HepG2 (cell line): ENCODE measurements around the gene TFB1M. TPM values are rescaled to one million over a fixed set of nuclear protein-coding genes. Genes with fewer than 3 reads are reported as not detected.

Experiments
- ATAC-seq: fragments of 200-7000 bp; cut with Tn5 transposase; 3 replicates; pipeline ENCODE4 v1.9.1; 2020; ENCODE audit warnings: mild to moderate bottlenecking, moderate library complexity
- BruUV-seq: library from RNA; stranded (reverse); fragments of 400-500 nt; replicated peaks from 2 replicates; lab custom pipeline; 2021; lab: Mats Ljungman, UMichigan
- CTCF ChIA-PET: fragments of 300-600 bp; formaldehyde crosslinking; extraction: SDS; loops from one replicate; lab custom pipeline; 2021; ENCODE audit warnings: low total read pairs, inconsistent platforms, low intra/inter-chr PET ratio; lab: Yijun Ruan, JAX
- POLR2A ChIA-PET: fragments of 350-600 bp; sonication (Branson Sonifier 250); formaldehyde crosslinking; loops from one replicate; lab custom pipeline; 2020; ENCODE audit warnings: antibody characterized with exemption, inconsistent platforms; lab: Yijun Ruan, JAX
- DNase-seq: peaks from one replicate; pipeline ENCODE4 v3.0.0-alpha.2; 2015; ENCODE audit warnings: low spot score
- FAIRE-seq: peaks from 3 replicates; lab custom pipeline; 2011; peaks lifted over from hg19 to GRCh38; lab: Jason Lieb, UNC
- H2AFZ ChIP-seq: one replicate; pipeline ENCODE4 v1.6.1; 2011; ENCODE audit warnings: low read length, inconsistent platforms
- H3K27ac ChIP-seq: fragments of 300-600 bp; 3 replicates; pipeline ENCODE4 v1.8.0; 2011; ENCODE audit warnings: mixed run types, mild to moderate bottlenecking, mixed read lengths, low read length, inconsistent platforms; ENCODE audit not compliant: insufficient read depth; ENCODE audit errors: extremely low read length
- H3K27me3 ChIP-seq, 2 experiments: fragments of 200-600 bp in 1 of 2; 2 replicates in 1 of 2; 3 replicates in 1 of 2; pipeline versions ENCODE4 v1.6.0 to v1.8.0; 2011; ENCODE audit warnings: low read length in 2 of 2, mild to moderate bottlenecking in 2 of 2, moderate library complexity in 2 of 2, inconsistent platforms in 1 of 2; ENCODE audit not compliant: insufficient read depth in 2 of 2, control insufficient read depth in 1 of 2
- H3K36me3 ChIP-seq, 2 experiments: fragments of 200-600 bp in 1 of 2; replicated peaks in 1 of 2; 2 replicates in 1 of 2; 3 replicates in 1 of 2; pipeline versions ENCODE4 v1.5.1 to v1.8.0; 2011; ENCODE audit warnings: low read length in 2 of 2, inconsistent platforms in 1 of 2; ENCODE audit not compliant: insufficient read depth in 2 of 2, control insufficient read depth in 1 of 2
- H3K4me1 ChIP-seq: 2 replicates; pipeline ENCODE4 v1.5.1; 2012; ENCODE audit warnings: low read length, inconsistent platforms; ENCODE audit not compliant: insufficient read depth
- H3K4me2 ChIP-seq: 2 replicates; pipeline ENCODE4 v1.6.0; 2011; ENCODE audit warnings: low read depth, low read length, inconsistent platforms
- H3K4me3 ChIP-seq, 3 experiments: fragments of 200-600 bp in 1 of 3; sonication (generic), shearing (Covaris generic) in 1 of 3; replicated peaks in 1 of 3; 2 replicates each; pipeline ENCODE4 v1.5.1; 2011 to 2016; ENCODE audit warnings: low read length in 3 of 3, inconsistent platforms in 2 of 3, low read depth in 2 of 3, mild to moderate bottlenecking in 2 of 3, control low read depth in 1 of 3, mixed read lengths in 1 of 3; ENCODE audit not compliant: insufficient read depth in 1 of 3
- H3K79me2 ChIP-seq: one replicate; pipeline ENCODE4 v1.6.1; 2011; ENCODE audit warnings: low read length, inconsistent platforms; ENCODE audit not compliant: insufficient read depth
- H3K9ac ChIP-seq: 2 replicates; pipeline ENCODE4 v1.6.0; 2011; ENCODE audit warnings: mild to moderate bottlenecking, low read depth, low read length, inconsistent platforms; ENCODE audit not compliant: insufficient read depth
- H3K9me3 ChIP-seq: 2 replicates; pipeline ENCODE4 v1.5.1; 2012; ENCODE audit warnings: mild to moderate bottlenecking, low read length
- H4K20me1 ChIP-seq: 2 replicates; pipeline ENCODE4 v1.6.0; 2011; ENCODE audit warnings: inconsistent platforms, mild to moderate bottlenecking, low read length, moderate library complexity; ENCODE audit not compliant: insufficient read depth
- FLYWCH1 ChIP-seq: sonication (generic); formaldehyde crosslinking; IDR thresholded peaks from 2 replicates; pipeline ENCODE4 v1.8.1; 2023; ENCODE audit warnings: mild to moderate bottlenecking, missing genetic modification reagents
- GLI4 ChIP-seq: sonication (generic); formaldehyde crosslinking; IDR thresholded peaks from 2 replicates; pipeline ENCODE4 v1.5.1; 2020; ENCODE audit warnings: missing genetic modification reagents, mild to moderate bottlenecking, moderate library complexity, borderline replicate concordance
- POLR2A ChIP-seq, 2 experiments: IDR thresholded peaks; 2 replicates each; pipeline ENCODE4 v1.6.1; 2011; ENCODE audit warnings: low read depth in 2 of 2, low read length in 2 of 2, mild to moderate bottlenecking in 1 of 2, moderate library complexity in 1 of 2; ENCODE audit not compliant: insufficient read depth in 1 of 2
- SAFB2 ChIP-seq: sonication (generic); formaldehyde crosslinking; IDR thresholded peaks from 2 replicates; pipeline ENCODE4 v1.5.1; 2020; ENCODE audit warnings: missing genetic modification reagents, low read depth, mild to moderate bottlenecking, borderline replicate concordance
- SP4 ChIP-seq: sonication (generic); formaldehyde crosslinking; IDR thresholded peaks from 2 replicates; pipeline ENCODE4 v1.8.1; 2023; ENCODE audit warnings: mild to moderate bottlenecking, missing genetic modification reagents
- ZNF546 ChIP-seq: sonication (generic); formaldehyde crosslinking; conservative IDR thresholded peaks from 2 replicates; pipeline ENCODE4 v1.8.1; 2023; ENCODE audit warnings: mild to moderate bottlenecking, missing genetic modification reagents
- ZNF589 ChIP-seq: sonication (generic); formaldehyde crosslinking; conservative IDR thresholded peaks from 2 replicates; pipeline ENCODE4 v1.8.0; 2022; ENCODE audit warnings: mild to moderate bottlenecking, moderate library complexity, missing genetic modification reagents
- ZNF772 ChIP-seq: sonication (generic); formaldehyde crosslinking; IDR thresholded peaks from 2 replicates; pipeline ENCODE4 v1.5.0; 2020; ENCODE audit warnings: mild to moderate bottlenecking, missing genetic modification reagents
- ZNF775 ChIP-seq: sonication (generic); formaldehyde crosslinking; IDR thresholded peaks from 2 replicates; pipeline ENCODE4 v1.4.0; 2020; ENCODE audit warnings: missing genetic modification reagents, mild to moderate bottlenecking, moderate library complexity, borderline replicate concordance
- ZNF883 ChIP-seq: sonication (generic); formaldehyde crosslinking; IDR thresholded peaks from 2 replicates; pipeline ENCODE4 v1.5.1; 2020; ENCODE audit warnings: mild to moderate bottlenecking, missing genetic modification reagents; ENCODE audit errors: not compliant biosample characterization
- WGBS: methylation state at CpG from one replicate; pipeline ENCODE4 v1.1.6; 2017; ENCODE audit warnings: low lambda C conversion rate; 5-methylcytosine and 5-hydroxymethylcytosine counted together
- in situ Hi-C: cut with HindIII; loops from 2 replicates; pipeline ENCODE4 v1.10.0; 2017; ENCODE audit warnings: low pct_unique_long_range_greater_than_20kb; ENCODE audit not compliant: extremely low pct_ligation_motif_present
- intact Hi-C: fragments of 100-400 bp; cut with micrococcal nuclease; formaldehyde crosslinking; loops from one replicate; pipeline ENCODE4 v1.10.0; 2022; ENCODE audit not compliant: unreplicated experiment
- polyA plus RNA-seq, 8 experiments: library from polyadenylated mRNA; depleted of rRNA in 3 of 8; stranded (reverse) in 7 of 8; unstranded in 1 of 8; fragments of >200 nt; fragmentation: Illumina TruSeq in 4 of 8; extraction: Trizol in 4 of 8; gene quantifications; 2 replicates each; pipeline versions ENCODE4 v1.2.1 to v1.2.3, GENCODE V29; 2011 to 2016; ENCODE audit warnings: low read depth in 4 of 8, missing spikeins in 1 of 8, mixed read lengths in 1 of 8; ENCODE audit not compliant: insufficient read depth in 1 of 8
- total RNA-seq, 5 experiments: library from RNA; depleted of rRNA; stranded (reverse); fragments of >200 nt; fragmentation: Illumina TruSeq; extraction: Trizol; gene quantifications; 2 replicates each; pipeline ENCODE4 v1.2.3, GENCODE V29; 2016; ENCODE audit warnings: low read depth in 1 of 5
- TF ChIP-seq, protein P1 (sequence below): IDR thresholded peaks from 2 replicates; pipeline ENCODE4 v1.6.1; 2016; ENCODE audit warnings: low read depth, borderline replicate concordance
- TF ChIP-seq, protein P2 (sequence below): sonication (generic); formaldehyde crosslinking; IDR thresholded peaks from 2 replicates; pipeline ENCODE4 v1.8.1; 2023; ENCODE audit warnings: mild to moderate bottlenecking, missing genetic modification reagents, borderline replicate concordance
- TF ChIP-seq, protein P3 (sequence below): sonication (generic); formaldehyde crosslinking; IDR thresholded peaks from 2 replicates; pipeline ENCODE4 v1.9.0; 2021; ENCODE audit warnings: mild to moderate bottlenecking, missing genetic modification reagents

TFB1M gene
- total and polyA plus RNA-seq, 2 of the 13 experiments (the other 11 are each of a cell fraction or from before 2014, with no cell fraction given): 91.4 to 122 TPM

DNA sequence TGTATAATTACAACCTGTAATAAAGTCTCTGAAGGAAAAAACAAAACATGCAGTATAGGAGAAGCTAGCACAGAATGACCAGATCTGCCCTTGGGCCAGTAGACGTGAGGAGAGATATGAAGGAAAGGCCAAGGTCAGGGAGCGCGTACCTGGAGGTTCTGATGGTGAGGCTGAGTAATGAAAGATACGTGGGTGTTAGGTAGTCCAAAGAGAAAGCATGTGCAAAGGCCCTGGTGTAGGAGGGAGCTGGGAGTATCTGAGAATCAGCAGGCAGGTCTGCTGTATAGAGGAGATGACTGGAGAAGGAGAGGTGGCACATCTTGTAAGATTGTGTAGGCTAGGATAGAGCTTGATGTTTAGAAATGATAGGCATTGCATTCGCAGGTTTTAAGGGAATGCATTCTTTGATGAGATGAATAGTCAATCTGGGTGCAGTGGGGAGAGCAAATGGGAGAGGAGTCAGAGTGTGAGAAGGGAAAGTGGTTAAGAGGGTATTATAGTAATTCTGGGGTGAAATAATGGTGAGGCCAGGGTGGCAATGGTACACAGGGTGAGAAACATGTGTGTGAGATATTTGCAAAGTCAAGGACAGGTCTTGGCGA is 15.9 kb upstream of the TFB1M start (continued):
- TF ChIP-seq ZNF546 (CRISPR knock-in tag): no peak
- TF ChIP-seq, protein P1, sequence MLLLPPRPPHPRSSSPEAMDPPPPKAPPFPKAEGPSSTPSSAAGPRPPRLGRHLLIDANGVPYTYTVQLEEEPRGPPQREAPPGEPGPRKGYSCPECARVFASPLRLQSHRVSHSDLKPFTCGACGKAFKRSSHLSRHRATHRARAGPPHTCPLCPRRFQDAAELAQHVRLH (CRISPR knock-in tag): peak; percentile 6; the same call in 1 of the 2 replicates
- TF ChIP-seq SAFB2 (CRISPR knock-in tag): no peak
- TF ChIP-seq, protein P2, sequence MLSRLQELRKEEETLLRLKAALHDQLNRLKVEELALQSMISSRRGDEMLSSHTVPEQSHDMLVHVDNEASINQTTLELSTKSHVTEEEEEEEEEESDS (CRISPR knock-in tag): no peak
- TF ChIP-seq ZNF883: no peak
- TF ChIP-seq, all 625 proteins: peak for 41

DNA sequence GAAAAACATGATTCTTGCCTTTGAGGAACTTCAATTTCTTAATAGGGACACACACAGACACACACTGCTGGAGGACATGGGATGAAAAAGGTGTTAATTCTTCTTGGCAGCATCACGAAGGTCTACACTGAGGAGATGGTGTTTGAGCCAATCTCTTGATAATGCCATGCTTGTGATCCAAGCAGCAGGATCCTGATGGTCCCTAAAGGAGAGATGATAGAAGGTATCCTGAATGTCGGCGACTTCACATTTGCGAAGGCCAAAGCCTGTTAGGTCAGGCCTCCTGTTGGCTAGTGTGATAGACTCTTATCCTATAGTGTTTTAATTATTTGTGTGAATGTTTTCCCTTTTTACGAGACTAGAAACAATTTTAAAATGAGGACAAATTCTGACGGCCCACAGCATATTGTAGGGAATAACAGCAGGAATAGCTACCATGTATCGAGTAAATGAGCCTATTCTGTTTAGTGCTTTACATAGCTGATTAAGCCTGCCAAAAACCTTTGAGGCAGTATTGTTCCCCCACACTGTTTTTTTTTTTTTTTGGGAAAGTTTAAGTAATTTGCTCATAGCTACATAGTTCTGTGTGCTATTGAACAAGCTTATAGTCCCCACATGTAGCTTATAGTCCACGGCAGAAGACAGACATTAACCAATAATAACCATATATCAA is 15.3 kb upstream of the TFB1M start:
- BruUV-seq: TSS peak; percentile 97
- Histone ChIP-seq H3K27ac (peak overlapping the region; percentile 100), H3K9me3 (no peaks in the 10 kb centered on the region), H3K36me3 (0 out of 5 replicates have a peak, but pooled peaks cover 0 to 2% of the 10 kb centered on the region in 2 experiments), H3K4me2 (peak overlapping the region; percentile 60), H3K4me1 (peaks cover 73% of the 10 kb centered on the region), H4K20me1 (no peaks in the 10 kb centered on the region), H3K4me3 (peak overlapping the region in 1 of 3 experiments; percentile 18; a peak in 1 of 6 replicates), H3K9ac (peak overlapping the region; percentile 100), H3K27me3 (no peaks in the 10 kb centered on the region; a peak in 1 of 5 replicates), H2AFZ (no peak overlapping the region), H3K79me2 (peaks cover 34% of the 10 kb centered on the region)
- ChIA-PET POLR2A (interaction anchor here (0.8 to 7.7 kb wide), 31 partner anchors 9 to 251 kb away, joined by 3 to 155 read pairs (median 5); partner anchors contain the start of gene TFB1M), CTCF (interaction anchor here (3.3 kb wide), 1 partner anchor 201 kb away, joined by 43 read pairs; no protein-coding TSS in a partner anchor)
- 72% methylated on average over 8 of the region's 8 CpGs for WGBS
- in situ Hi-C loops: loop anchor here (5.0 to 10.0 kb wide), 5 partner anchors 73 to 435 kb away; no protein-coding TSS in a partner anchor
- intact Hi-C loops: no loop called here
- peak; percentile 1; the same call in 2 of the 3 replicates for ATAC-seq
- no peak for DNase-seq
- no peak for FAIRE-seq
- TF ChIP-seq ZNF775 (CRISPR knock-in tag) (0 out of 2 replicates have a peak, but pooled peaks have one; percentile 35), ZNF589 (0 out of 2 replicates have a peak, but pooled peaks have one; percentile 5), ZNF772 (CRISPR knock-in tag) (0 out of 2 replicates have a peak, but pooled peaks have one; percentile 50), FLYWCH1 (no peak), SP4 (0 out of 2 replicates have a peak, but pooled peaks have one; percentile 10), POLR2A (IDR thresholded peaks at IDR 0.05; ENCODE audit: insufficient read depth in 1 of 2, low read depth in 2 of 2, low read length in 2 of 2) (peak in 1 of 2 experiments; percentile 55; a peak in 3 of 4 replicates), GLI4 (CRISPR knock-in tag) (0 out of 2 replicates have a peak, but pooled peaks have one; percentile 46)
- TF ChIP-seq, protein P3, sequence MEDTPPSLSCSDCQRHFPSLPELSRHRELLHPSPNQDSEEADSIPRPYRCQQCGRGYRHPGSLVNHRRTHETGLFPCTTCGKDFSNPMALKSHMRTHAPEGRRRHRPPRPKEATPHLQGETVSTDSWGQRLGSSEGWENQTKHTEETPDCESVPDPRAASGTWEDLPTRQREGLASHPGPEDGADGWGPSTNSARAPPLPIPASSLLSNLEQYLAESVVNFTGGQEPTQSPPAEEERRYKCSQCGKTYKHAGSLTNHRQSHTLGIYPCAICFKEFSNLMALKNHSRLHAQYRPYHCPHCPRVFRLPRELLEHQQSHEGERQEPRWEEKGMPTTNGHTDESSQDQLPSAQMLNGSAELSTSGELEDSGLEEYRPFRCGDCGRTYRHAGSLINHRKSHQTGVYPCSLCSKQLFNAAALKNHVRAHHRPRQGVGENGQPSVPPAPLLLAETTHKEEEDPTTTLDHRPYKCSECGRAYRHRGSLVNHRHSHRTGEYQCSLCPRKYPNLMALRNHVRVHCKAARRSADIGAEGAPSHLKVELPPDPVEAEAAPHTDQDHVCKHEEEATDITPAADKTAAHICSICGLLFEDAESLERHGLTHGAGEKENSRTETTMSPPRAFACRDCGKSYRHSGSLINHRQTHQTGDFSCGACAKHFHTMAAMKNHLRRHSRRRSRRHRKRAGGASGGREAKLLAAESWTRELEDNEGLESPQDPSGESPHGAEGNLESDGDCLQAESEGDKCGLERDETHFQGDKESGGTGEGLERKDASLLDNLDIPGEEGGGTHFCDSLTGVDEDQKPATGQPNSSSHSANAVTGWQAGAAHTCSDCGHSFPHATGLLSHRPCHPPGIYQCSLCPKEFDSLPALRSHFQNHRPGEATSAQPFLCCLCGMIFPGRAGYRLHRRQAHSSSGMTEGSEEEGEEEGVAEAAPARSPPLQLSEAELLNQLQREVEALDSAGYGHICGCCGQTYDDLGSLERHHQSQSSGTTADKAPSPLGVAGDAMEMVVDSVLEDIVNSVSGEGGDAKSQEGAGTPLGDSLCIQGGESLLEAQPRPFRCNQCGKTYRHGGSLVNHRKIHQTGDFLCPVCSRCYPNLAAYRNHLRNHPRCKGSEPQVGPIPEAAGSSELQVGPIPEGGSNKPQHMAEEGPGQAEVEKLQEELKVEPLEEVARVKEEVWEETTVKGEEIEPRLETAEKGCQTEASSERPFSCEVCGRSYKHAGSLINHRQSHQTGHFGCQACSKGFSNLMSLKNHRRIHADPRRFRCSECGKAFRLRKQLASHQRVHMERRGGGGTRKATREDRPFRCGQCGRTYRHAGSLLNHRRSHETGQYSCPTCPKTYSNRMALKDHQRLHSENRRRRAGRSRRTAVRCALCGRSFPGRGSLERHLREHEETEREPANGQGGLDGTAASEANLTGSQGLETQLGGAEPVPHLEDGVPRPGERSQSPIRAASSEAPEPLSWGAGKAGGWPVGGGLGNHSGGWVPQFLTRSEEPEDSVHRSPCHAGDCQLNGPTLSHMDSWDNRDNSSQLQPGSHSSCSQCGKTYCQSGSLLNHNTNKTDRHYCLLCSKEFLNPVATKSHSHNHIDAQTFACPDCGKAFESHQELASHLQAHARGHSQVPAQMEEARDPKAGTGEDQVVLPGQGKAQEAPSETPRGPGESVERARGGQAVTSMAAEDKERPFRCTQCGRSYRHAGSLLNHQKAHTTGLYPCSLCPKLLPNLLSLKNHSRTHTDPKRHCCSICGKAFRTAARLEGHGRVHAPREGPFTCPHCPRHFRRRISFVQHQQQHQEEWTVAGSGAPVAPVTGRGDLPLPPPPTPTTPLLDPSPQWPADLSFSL (CRISPR knock-in tag): peak; percentile 57
